ENCODE measurements around the gene SUMO2. TPM values are rescaled to one million over a fixed set of nuclear protein-coding genes. Genes with fewer than 3 reads are reported as not detected.
A peak's percentile ranks its signal among the peaks of the same experiment; 100 is the strongest.

SUMO2 gene
- total and polyA plus RNA-seq, 9 of the 15 experiments (the other 6 are each of a cell fraction or from before 2014, with no cell fraction given) = 157 to 733 (median 419) TPM

- TF ChIP-seq JUN (IDR thresholded peaks at IDR 0.05; ENCODE audit: borderline replicate concordance, low read depth, low read length) (peak; percentile 98), JUN (CRISPR knock-in tag; IDR thresholded peaks at IDR 0.05; ENCODE audit: borderline replicate concordance) (no peak), HDGF (IDR thresholded peaks at IDR 0.05) (peak; percentile 23; the same call in 1 of the 2 replicates), ZNF778 (CRISPR knock-in tag; IDR thresholded peaks at IDR 0.05) (no peak), BACH1 (tag; IDR thresholded peaks at IDR 0.05) (peak; percentile 65; the same call in 1 of the 2 replicates), MXD1 (CRISPR knock-in tag; IDR thresholded peaks at IDR 0.05; ENCODE audit: borderline replicate concordance, poor library complexity, severe bottlenecking) (no peak), HNRNPL (IDR thresholded peaks at IDR 0.05; ENCODE audit: low read depth, low read length) (peak; percentile 97), RBM22 (IDR thresholded peaks at IDR 0.05; ENCODE audit: low read depth, low read length, poor library complexity, severe bottlenecking) (no peak), XRCC4 (IDR thresholded peaks at IDR 0.05; ENCODE audit: extremely low read depth, insufficient read depth, insufficient read length) (no peak), BDP1 (IDR thresholded peaks at IDR 0.05; ENCODE audit: insufficient read depth, insufficient read length) (no peak), MEIS2 (IDR thresholded peaks at IDR 0.05; ENCODE audit: partially characterized antibody) (peak; percentile 47), HINFP (tag; conservative IDR thresholded peaks at IDR 0.05; ENCODE audit: low read depth) (peak; percentile 55; the same call in 1 of the 2 replicates), BRF1 (IDR thresholded peaks at IDR 0.05; ENCODE audit: borderline replicate concordance, extremely low read depth, insufficient read length) (no peak), CTBP1 (IDR thresholded peaks at IDR 0.05; ENCODE audit: borderline replicate concordance) (peak; percentile 98), TAL1 (IDR thresholded peaks at IDR 0.05) (peak; percentile 70), RBFOX2 (IDR thresholded peaks at IDR 0.05; ENCODE audit: low read depth, low read length) (peak; percentile 78), NCOA1 (IDR thresholded peaks at IDR 0.05; ENCODE audit: low read depth) (peak; percentile 56; the same call in 1 of the 2 replicates), ZBTB43 (CRISPR knock-in tag; IDR thresholded peaks at IDR 0.05) (no peak), SFPQ (IDR thresholded peaks at IDR 0.05; ENCODE audit: low read depth, low read length) (no peak), IFI16 (CRISPR knock-in tag; IDR thresholded peaks at IDR 0.05) (no peak), HNRNPK (IDR thresholded peaks at IDR 0.05; ENCODE audit: low read depth, low read length, poor library complexity, severe bottlenecking) (no peak), ZNF75A (CRISPR knock-in tag; IDR thresholded peaks at IDR 0.05) (no peak), ZNF41 (CRISPR knock-in tag; conservative IDR thresholded peaks at IDR 0.05) (peak; percentile 8; the same call in 1 of the 2 replicates)
Measured at GRCh38 chr17:75124041-75124818, 58.5 kb downstream of the SUMO2 start (continued).

All from K562 (cell line).